Activated T-cell treated with anti-CD3 and anti-CD28 coated beads for 48 hours (primary cell): ENCODE measurements around the gene ZMAT5.
"Not testable (repeated sequence)": the region's sequence is repeated elsewhere in the genome, so short reads cannot be mapped to it uniquely, and the experiment has no call there.

Experiments
- DNase-seq: peaks from one replicate; pipeline ENCODE4 v3.0.0-alpha.2; 2020; ENCODE audit warnings: low read depth

Gene ZMAT5

DNA sequence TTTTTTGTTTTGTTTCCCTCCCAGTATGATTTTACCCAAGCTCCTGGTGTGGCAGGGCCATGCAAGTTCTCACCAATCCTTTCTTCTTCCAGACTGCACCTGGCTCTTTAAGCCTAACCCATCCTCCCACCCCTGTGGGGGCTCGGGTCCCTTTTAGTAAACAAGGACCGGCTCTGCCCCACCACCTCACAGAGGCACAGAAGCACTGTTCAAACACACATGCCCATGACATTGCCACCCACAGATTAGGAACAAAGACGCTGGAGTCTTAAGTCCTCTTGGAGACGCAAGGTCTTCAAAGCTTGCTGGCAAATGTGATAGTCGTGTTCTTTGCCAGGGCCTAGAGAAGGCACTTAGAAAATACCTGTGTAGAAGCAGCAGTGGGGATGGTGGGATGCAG, 19.2 kb upstream of the ZMAT5 start:
- no peak for DNase-seq

DNA sequence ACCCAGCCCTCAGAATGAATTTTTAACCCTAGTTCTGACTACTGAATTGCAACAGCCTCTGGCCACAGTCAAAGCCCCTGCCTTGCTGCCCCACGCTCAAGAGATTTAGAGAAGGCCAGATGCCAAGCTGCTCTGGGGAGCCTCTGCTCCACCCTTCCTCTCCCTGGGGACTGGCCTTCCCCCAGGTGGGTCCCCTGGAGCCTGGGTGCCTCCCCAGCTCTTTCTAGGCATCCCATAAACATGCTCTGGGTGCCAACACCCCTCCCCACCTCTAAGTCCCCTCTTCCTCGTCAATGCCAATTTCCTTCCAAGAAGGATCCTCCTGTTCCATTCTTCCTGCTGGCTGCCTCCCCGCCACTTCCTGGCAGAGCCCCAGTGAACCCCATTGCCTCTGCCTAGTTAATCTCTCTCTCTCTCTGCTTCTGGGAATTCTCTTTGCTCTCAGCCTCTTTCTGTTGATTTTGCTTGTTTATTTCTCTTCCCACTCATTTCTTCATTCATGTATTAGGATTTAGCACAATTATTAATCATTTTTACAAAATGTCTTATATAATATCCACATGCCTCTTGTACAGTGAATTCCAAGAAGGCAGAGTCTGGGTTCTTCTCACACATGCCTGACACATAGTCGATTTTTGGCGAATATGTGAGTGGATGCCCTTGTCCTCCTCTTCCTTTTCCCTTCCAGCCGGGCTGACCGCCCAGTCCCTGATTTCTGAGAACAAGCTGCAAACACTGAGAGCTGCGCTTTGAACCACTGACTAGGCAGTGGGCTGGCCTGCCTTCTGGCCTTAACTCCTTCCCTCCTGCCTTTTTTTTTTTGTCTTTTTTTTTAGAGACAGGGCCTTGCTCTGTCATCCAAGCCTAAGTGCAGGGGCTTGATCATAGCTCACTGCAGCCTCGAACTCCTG, 17.9 kb upstream of the ZMAT5 start:
- no peak for DNase-seq

DNA sequence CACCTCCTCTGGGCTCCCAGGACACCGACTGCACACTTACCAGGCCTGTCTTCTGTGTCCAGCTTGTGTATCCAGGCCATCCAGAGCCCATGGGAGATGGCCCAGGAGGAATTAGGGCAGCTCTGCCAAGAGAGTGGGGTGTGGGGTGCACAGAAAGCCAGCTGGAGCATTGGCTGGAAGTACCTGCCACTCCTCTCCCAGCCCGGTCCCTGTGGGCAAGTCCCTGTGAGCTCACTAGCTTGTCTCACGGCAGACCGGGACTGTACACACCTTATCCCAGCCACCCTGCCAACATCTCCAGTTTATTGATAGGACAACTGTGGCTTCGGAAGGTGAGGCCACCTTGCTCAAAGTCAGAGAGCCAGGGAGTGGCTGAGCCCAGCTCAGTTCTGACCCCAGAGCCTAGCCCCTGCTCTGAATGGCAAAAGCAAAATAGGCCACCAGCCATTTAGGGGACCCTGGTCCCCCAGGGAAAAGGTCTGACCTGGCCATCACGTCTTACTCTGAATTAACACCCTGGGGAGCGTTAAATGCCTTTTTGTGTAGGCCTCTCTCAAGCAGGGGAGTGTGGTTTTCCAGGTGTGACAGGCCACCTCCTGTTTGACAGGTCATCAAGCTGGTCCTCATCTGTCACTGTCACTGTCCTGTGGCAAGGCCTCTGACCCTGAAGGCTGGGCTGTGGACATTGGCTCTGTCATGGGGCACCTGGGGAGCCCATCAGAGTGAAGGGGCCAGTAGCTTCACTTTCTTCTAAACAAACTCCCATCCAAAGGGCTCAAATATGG, 15.4 kb upstream of the ZMAT5 start:
- no peak for DNase-seq

DNA sequence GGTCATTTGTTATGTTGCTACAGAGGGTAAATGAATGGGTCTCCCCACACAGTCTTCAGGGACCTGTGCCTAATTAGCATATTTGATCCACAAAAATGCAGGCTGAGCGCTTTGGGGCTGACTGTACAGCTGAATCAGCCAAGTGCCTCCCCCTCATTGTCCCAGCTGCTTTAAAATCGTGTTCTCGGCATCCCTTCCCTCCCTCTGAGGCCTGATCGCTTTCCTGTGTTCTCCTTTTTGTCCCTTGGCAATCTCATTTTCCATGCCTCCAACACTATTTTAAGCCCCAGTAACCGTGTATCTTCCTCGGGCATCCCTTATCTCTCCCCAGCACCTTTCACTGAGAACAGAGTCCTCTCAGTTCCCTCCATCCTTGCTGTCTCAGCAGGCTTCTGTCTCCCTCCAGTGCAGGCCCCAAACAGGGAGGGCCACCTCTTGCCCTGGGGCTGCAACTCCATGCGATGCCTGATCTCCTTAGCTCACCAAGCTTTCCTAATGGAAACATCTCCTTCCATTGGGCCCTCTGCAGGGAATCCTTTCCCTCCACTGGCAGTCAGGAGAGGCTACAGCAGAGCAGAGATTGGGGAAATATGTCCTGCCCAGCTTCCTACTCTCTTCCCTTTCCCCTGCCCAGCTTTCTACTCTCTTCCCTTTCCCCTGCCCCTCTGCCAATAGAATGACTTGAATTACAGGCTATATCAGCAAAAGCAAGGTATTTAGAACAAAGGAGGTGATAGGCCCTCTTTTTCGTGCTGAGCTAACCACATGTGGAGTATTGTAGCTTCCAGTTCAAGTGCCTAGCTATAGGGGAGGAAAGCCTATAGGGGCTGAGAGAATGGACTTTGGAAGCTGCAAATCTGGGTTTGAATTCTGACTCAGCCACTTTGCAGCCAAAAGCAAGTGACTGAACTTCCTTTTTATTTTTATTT, 14.2 kb upstream of the ZMAT5 start:
- DNase-seq, result no peak

DNA sequence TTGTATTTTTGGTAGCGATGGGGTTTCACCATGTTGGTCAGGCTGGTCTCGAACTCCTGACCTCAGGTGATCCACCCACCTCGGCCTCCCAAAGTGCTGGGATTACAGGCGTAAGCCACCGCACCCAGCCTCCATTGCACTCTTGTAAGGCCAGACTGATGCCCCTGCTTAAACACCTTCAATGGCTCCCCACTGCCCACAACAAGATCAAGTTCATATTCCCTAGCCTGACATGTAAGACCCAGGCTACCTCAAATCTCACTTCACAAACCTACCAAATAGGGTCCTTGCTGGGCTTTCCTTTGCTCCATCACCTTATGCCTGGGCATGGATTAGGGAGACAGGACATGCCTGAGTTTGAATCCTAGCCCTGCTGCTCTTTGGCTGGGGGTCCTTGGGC, 13.4 kb upstream of the ZMAT5 start:
- DNase-seq, result no peak

DNA sequence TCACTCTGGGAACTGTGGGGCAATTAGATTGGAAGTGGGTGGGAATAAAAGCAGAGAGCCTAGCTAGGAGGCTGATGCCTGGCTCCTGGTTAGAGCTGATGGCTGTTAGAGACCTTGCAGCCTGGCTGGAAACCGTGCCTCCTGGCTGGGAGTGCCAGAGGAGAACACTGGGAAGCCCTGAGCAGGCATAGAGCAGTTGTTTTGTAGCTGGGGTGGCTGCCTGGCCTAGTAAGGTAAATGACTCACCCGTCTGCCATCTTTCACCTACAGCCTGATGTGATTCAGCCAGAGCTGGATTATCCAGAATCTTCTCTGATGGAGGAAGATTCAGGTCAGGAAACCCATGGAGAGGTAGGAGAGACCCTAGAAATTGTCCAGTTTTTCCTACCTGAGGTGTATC, 6.4 kb upstream of the ZMAT5 start:
- DNase-seq, result no peak

DNA sequence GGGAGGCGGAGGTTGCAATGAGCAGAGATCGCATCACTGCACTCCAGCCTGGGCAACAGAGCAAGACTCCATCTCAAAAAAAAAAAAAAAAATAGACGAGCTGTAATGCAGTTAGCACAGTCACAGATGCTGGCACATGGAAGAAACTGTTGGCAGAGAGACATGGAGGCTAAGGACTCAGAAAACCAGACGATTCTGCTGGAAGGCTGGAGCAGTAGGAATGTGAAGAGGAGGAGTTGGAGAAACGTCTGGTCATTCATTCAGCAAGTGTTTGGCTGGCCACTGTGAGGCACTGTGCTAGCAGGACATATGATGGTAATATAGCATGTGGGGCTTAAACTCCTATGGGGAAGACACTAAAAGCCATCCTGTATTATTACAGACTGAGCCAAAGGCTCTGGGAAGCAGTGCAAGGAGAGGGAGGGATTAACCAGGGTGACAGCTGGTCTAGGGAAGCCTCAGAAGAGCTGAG, 5.4 kb upstream of the ZMAT5 start:
- DNase-seq, result no peak

DNA sequence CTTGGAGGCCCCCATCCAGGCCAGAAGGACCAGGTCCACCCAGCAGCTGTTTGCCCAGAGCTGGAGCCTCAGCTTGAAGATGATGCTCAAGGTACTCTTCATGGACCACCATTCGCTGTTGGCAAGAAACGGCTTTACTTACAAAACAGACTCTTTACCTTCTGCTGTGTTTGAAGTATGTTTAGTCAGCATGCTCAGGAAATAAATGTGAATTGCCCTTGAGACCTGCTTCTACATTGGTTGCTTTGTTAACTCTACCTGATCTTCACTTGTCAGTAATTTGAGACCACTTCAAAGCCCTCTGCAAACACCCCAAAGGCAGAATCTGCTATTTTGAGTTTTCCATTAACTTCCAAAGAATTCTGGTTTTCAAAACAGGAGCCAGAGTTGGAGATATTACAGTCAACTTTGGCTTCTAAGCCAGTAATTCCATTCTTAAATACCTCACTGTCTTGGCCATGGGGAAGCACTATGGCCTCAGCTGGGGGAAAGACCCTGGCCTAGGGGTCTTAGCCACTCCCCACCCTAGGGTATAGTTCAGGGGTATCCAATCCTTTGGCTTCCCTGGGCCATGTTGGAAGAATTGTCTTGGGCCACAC, 3.0 kb upstream of the ZMAT5 start:
- no peak for DNase-seq

DNA sequence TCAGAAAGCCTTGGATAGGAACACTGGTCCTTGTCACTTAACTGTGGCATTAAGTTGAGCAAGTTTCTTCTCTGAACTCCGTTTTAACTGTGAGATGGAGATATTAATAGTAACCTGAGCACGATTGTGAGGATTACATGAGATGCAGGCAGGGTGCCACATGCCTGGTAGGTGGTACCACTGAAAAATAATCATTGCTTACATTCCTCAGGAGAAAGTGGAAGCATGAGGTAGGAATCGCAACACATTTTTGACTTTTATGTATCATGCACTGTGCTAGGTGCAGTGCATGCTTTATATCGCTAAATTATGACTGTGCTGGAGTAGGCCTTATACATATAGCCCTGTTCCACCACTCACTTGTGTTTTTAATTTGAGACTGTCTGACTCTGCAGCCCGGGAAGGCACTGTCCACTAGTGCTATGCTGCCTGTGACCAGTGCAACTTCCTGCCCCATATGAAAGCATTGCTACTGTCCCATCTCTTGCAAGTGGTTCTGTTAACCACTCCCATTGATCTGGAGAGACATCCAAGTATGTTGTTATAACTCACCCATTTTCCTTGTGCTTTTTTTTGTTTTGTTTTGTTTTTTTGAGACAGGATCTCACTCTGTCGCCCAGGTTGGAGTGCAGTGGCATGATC, 1.4 kb upstream of the ZMAT5 start:
- DNase-seq, result no peak

DNA sequence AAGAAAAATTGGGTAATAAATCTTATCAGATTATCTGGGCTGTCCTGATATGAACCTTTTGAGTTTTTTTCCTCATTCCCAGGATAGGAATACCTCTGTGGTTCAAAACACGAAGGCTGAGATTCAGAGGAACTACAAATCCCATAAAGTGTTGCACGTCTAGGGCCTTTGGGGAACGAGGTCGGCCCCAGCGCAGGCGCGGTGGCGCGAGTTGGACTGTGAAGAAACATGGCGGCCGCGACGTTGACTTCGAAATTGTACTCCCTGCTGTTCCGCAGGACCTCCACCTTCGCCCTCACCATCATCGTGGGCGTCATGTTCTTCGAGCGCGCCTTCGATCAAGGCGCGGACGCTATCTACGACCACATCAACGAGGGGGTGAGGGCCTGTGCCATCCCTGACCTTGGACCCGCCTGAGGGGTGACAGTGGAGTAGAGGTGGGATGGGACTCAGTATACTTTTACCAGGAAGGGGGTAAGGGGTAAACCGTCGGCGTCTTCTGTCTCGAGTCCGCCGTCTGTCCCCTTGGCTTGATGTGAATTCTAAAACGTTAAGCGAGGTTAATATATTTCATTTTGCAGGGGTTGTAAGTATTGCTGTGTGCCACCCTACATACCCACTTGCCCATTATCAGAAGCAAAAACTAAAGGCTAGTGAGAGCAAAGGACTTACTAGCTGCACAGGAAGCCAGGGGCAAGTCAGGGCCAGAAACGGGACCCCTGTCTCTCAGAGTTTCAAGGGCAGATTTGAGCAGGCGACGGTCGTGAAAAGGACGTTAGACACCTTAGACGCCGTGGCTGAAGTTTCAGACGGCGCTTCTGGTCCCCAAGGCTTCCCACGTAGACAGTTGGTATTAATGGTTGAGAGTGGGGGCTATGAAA, 604 bp upstream of the ZMAT5 start, which contains the start of gene UQCR10:
Gene UQCR10, plus strand, starts transcription at position 199 of the 881 bp plus-strand sequence. Its CDS starts 30 bp downstream, at position 229.
- DNase-seq, result peak; percentile 90

DNA sequence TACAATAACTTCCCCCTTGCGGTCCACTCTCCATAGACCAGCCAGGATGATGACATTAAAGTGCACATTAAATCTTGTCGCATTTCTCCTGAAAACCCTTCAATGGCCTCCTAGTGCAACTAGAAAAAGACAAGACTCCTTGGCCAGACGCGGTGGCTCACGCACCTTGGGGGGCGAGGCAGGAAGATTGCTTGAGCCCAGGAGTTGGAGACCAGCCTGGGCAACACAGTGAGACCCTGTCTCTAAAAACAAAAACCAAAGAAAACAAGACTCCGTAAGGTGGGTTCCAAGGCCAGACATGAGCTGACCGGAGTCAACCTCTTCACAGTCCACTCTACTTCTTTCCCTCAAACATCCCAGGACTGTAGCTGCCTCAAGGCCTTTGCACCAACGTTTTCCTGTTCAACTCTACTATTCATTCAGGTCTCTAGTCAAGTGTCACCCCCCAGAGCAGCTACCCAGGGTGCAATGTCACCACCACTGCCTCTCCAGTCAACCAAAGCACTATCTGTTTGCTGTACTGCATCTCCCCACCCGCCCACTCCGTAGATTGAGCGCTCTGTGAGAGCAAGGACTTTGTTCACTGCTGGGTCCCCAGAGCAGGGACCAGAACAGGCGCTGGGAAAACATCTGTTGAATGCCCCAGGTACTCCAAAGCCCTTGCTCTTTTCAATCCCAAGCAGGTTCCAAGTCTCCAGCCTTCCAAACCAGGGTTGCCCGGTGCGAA, 739 bp downstream of the ZMAT5 start:
- peak; percentile 21 for DNase-seq

DNA sequence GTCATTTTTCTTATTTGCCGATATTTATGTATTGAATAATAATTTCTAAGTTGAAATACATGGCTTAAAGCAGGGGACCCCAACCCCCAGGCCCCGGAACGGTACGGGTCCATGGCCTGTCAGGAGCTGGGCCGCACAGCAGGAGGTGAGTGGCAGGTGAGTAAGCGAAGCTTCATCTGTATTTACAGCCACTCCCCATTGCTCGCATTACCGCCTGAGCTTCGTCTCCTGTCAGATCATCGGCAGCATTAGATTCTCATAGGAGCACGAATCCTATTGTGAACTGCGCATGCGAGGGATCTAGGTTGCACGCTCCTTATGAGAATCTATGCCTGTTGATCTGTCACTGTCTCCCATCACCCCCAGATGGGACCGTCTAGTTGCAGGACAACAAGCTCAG, 4.5 kb downstream of the ZMAT5 start:
- DNase-seq, result no peak

DNA sequence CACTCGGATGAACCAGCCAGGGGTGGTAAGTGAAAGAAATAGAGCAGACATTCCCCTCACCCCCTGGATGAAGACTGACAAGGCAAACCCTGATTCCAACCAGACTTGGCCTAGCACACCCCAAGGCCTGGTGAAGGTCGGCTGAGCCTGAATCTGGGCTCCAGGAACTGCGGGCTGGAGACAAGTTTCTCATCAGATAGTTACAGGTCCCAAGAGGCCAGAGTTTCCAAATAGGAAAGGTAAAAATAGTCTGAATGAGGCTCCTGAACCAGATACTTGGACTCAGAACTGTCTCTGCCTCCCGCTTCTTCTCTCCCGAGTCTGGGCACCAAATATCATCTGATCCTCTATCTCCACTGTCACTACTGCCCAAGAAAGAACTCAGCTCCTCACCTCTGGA, 7.8 kb downstream of the ZMAT5 start:
- no peak for DNase-seq

DNA sequence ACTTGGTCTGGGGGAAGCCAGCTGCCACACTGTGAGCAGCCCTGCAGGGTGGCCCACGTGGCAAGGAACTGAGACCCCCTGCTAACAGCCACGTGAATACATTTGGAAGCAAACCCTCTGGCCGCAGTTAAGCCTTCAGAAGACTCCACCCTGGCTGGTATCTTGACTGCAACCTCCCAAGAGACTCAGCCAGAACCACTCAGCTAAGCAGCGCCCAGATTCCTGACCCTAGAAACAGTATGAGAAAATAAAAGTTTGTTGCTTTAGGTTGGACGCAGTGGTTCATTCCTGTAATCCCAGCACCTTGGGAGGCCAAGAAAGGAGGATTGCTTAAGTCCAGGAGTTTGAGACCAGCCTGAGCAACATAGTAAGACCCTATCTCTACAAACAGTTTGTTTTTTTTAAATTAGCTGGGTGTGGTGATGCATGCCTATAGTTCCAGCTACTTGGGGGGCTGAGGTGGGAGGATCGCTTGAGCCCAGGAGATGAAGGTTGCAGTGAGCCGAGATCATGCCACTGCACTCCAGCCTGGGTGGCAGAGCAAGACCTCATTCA, 8.7 kb downstream of the ZMAT5 start:
- no peak for DNase-seq

DNA sequence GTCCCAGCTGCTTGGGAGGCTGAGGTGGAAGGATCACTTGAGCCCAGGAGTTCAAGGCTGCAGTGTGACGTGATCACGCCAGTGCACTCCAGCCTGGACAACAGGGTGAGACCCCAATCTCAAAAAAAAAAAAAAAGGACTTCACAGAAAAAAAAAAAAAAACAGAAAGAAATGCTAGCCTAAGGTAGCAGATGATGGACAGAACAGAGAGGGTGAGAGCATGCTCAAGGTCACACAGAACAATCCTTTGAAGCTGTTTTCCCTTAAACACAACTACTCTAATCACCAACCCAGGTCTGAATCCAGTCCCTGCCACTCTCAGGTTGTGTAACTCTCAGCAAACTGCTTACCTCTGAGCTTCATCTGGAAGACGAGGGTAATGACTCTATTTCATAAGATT, 9.7 kb downstream of the ZMAT5 start:
- no peak for DNase-seq

DNA sequence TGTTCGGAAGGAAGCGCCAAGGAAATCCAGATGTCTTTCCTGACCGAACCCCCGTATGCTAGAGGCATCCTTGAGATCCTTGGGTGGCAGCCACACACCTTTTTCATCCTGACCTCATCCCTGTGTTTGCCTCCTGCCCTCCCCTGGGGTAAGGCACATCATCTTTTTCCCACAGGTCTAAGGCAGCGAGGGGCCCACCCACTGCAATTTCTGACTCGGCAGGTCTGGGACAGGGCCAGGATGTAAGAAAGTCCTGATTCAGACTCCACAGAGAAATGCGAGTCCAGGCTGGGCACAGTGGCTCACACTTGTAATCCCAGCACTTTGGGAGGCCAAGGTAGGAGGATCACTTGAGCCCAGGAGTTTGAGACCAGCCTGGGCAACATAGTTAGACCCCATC, 10.5 kb downstream of the ZMAT5 start:
- DNase-seq, result no peak

DNA sequence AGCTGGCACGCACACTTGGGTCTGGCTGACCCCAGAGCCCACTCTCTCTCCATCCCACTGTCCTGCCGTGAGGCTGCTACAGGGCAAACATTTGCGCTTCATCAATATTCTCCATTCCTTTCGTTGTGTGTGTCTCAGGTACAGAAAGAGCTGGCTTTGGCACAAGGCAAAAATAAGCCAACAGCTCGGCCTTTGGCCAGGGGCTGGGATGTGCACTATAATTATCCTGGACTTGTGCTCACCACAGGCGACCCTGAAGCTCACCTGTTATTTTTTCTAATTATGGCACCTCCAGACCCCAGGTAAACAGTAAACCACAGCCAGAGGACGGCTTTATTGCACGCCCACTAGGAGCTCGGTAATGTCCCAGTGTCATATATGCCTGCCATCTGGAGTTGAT, 10.9 kb downstream of the ZMAT5 start:
- DNase-seq, result no peak

DNA sequence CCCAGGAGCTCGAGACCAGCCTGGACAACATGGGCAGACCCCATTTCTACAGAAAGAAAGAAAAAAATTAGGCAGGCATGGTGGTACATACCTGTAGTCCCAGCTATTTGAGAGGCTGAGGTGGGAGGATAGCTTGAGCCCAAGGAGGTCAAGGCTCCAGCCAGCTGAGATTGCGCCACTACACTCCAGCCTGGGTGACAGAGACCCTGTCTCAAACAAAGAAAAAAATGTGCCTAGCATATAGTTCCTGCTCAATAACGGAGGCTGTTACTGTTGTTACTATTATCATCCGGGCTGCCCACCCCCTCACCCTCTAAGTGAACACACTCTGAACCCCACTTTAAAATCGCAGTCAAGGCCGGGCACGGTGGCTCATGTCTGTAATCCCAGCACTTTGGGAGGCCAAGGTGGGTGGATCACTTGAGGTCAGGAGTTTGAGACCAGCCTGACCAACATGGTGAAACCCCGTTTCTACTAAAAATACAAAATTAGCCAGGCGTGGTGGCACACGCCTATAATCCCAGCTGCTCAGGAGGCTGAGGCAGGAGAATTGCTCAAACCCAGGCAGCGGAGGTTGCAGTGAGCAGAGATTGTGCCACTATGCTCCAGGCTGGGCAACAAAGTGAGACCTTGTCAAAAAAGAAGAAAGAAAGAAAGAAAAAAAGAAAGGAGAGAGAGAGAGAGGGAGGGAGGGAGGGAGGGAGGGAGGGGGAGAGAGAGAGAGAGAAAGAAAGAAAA, 12.0 kb downstream of the ZMAT5 start:
- DNase-seq, result not testable (repeated sequence)
